MCF 10A (cell line): ENCODE results near the gene SPOCK1. TPM values are rescaled to one million over a fixed set of nuclear protein-coding genes. Genes with fewer than 3 reads are reported as not detected.

Experiments
- BruUV-seq: library from RNA; stranded (reverse); fragments of 400-500 nt; replicated peaks from 2 replicates; lab custom pipeline; 2021; lab: Mats Ljungman, UMichigan
- CTCF ChIA-PET: fragments of 300-600 bp; sonication (Branson Sonifier 250); formaldehyde crosslinking; extraction: SDS; loops from one replicate; lab custom pipeline; 2021; ENCODE audit warnings: antibody characterized with exemption, inconsistent platforms; lab: Yijun Ruan, JAX
- POLR2A ChIA-PET: fragments of 300-600, 350-650 bp; sonication (Branson Sonifier 250); formaldehyde crosslinking; extraction: SDS; loops from one replicate; lab custom pipeline; 2020; ENCODE audit warnings: antibody characterized with exemption, inconsistent platforms; lab: Yijun Ruan, JAX
- DNase-seq: peaks from one replicate; pipeline ENCODE4 v3.0.0-alpha.2; 2018; ENCODE audit not compliant: unreplicated experiment
- H3K27ac Mint-ChIP-seq: one replicate; pipeline ENCODE4 v1.8.0; 2022; ENCODE audit warnings: mild to moderate bottlenecking, low read depth, mixed read lengths; ENCODE audit not compliant: unreplicated experiment
- H3K27me3 Mint-ChIP-seq: one replicate; pipeline ENCODE4 v1.8.0; 2022; ENCODE audit warnings: mixed read lengths; ENCODE audit not compliant: insufficient read depth, unreplicated experiment
- H3K36me3 Mint-ChIP-seq: one replicate; pipeline ENCODE4 v1.8.0; 2022; ENCODE audit warnings: mild to moderate bottlenecking, moderate library complexity, mixed read lengths; ENCODE audit not compliant: insufficient read depth, unreplicated experiment
- H3K4me1 Mint-ChIP-seq: one replicate; pipeline ENCODE4 v1.8.0; 2022; ENCODE audit warnings: mixed read lengths; ENCODE audit not compliant: insufficient read depth, unreplicated experiment
- H3K4me3 Mint-ChIP-seq: one replicate; pipeline ENCODE4 v1.8.0; 2022; ENCODE audit warnings: mild to moderate bottlenecking, moderate library complexity, mixed read lengths; ENCODE audit not compliant: unreplicated experiment
- H3K9me3 Mint-ChIP-seq: one replicate; pipeline ENCODE4 v1.8.0; 2022; ENCODE audit warnings: mixed read lengths; ENCODE audit not compliant: unreplicated experiment
- CTCF ChIP-seq: fragments of 200-600 bp; IDR thresholded peaks from one replicate; pipeline ENCODE4 v1.8.0; 2022; ENCODE audit warnings: antibody characterized with exemption, mild to moderate bottlenecking; ENCODE audit not compliant: unreplicated experiment
- intact Hi-C: fragments of 100-400 bp; cut with micrococcal nuclease; formaldehyde crosslinking; loops from 2 replicates; pipeline ENCODE4 v1.14.1; 2022
- total RNA-seq: library from RNA; stranded (reverse); gene quantifications from 2 replicates; pipeline ENCODE4 v1.2.3, GENCODE V29; 2022

Gene SPOCK1
- total RNA-seq, 1 experiment from 2014 or later: 34.3 TPM

GRCh38 chr5:137410234-137411010 lies 88.7 kb downstream of the SPOCK1 start:
- intact Hi-C loops: no loop called here
- no TSS peak for BruUV-seq
- H3K4me3 Mint-ChIP-seq: no peak overlapping the region
- no peak overlapping the region for H3K27ac Mint-ChIP-seq
- H3K9me3 Mint-ChIP-seq: no peaks in the 10 kb centered on the region
- CTCF ChIA-PET: interaction anchor here (0.6 kb wide), 1 partner anchor 83 kb away, joined by 3 read pairs; no protein-coding TSS in a partner anchor
- peaks cover 14% of the 10 kb centered on the region for H3K4me1 Mint-ChIP-seq
- no peak for DNase-seq
- POLR2A ChIA-PET: no interaction called here
- H3K27me3 Mint-ChIP-seq: no peaks in the 10 kb centered on the region
- TF ChIP-seq CTCF: no peak
- no peaks in the 10 kb centered on the region for H3K36me3 Mint-ChIP-seq

DNA sequence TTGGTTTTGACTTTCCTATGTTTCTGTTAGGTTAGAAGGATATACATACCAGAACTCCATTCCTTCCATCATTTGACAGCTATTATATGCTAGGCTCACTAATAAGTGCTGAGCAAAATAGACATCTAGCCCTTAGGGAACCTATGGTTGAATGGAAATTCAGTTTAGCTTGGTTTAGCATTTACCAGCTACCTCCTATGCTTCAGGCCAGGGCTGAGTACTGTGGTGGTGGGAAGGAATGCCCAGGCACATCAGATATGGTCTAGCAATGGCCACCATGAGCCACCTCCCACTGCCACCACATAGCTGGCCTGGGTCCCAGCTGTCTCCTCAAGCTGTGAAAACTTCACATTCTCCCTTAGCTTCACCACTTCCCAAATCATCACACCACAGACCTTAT lies 89.4 kb downstream of the SPOCK1 start:
- Mint-ChIP-seq H3K9me3 (no peaks in the 10 kb centered on the region), H3K36me3 (no peaks in the 10 kb centered on the region), H3K27me3 (no peaks in the 10 kb centered on the region), H3K4me3 (no peak overlapping the region), H3K4me1 (peaks cover 7% of the 10 kb centered on the region), H3K27ac (no peak overlapping the region)
- ChIA-PET CTCF (interaction anchor here (0.6 to 1.5 kb wide), 3 partner anchors 65 to 98 kb away, joined by 3 read pairs; no protein-coding TSS in a partner anchor), POLR2A (no interaction called here)
- intact Hi-C loops: no loop called here
- TF ChIP-seq CTCF: no peak
- BruUV-seq: no TSS peak
- DNase-seq: no peak

GRCh38 chr5:137407090-137407489 lies 92.0 kb downstream of the SPOCK1 start:
- Mint-ChIP-seq H3K36me3 (no peaks in the 10 kb centered on the region), H3K27me3 (no peaks in the 10 kb centered on the region), H3K9me3 (no peaks in the 10 kb centered on the region), H3K4me1 (peaks cover 7% of the 10 kb centered on the region), H3K4me3 (no peak overlapping the region), H3K27ac (no peak overlapping the region)
- intact Hi-C loops: no loop called here
- TF ChIP-seq CTCF: no peak
- ChIA-PET POLR2A (no interaction called here), CTCF (interaction anchor here (0.5 to 1.2 kb wide), 3 partner anchors 16 to 87 kb away, joined by 3 to 4 read pairs (median 3); no protein-coding TSS in a partner anchor)
- no TSS peak for BruUV-seq
- DNase-seq: no peak

GRCh38 chr5:137405393-137405792 lies 93.7 kb downstream of the SPOCK1 start:
- H3K4me3 Mint-ChIP-seq: no peak overlapping the region
- POLR2A ChIA-PET: interaction anchor here (0.7 kb wide), 1 partner anchor 241 kb away, joined by 3 read pairs; no protein-coding TSS in a partner anchor
- no peak for DNase-seq
- H3K4me1 Mint-ChIP-seq: peaks cover 7% of the 10 kb centered on the region
- CTCF ChIA-PET: interaction anchor here (0.6 to 1.0 kb wide), 3 partner anchors 16 to 1041 kb away, joined by 3 read pairs; no protein-coding TSS in a partner anchor
- no TSS peak for BruUV-seq
- H3K9me3 Mint-ChIP-seq: no peaks in the 10 kb centered on the region
- H3K27me3 Mint-ChIP-seq: no peaks in the 10 kb centered on the region
- no peaks in the 10 kb centered on the region for H3K36me3 Mint-ChIP-seq
- TF ChIP-seq CTCF: no peak
- intact Hi-C loops: no loop called here
- H3K27ac Mint-ChIP-seq: no peak overlapping the region
